ENCODE results near the gene NTN1.

The NTN1 gene

GRCh38 chr17:9127340-9127739, 106.0 kb downstream of the NTN1 start:
- H3K9ac ChIP-seq: no peak overlapping the region
- H3K4me1 ChIP-seq (ENCODE audit: low read depth, poor library complexity, severe bottlenecking): no peaks in the 10 kb centered on the region

GRCh38 chr17:9131371-9131770, 110.1 kb downstream of the NTN1 start:
- H3K36me3 ChIP-seq (ENCODE audit: insufficient read depth): no peaks in the 10 kb centered on the region
- H3K4me2 ChIP-seq: no peak overlapping the region
- no peak overlapping the region for H3K4me3 ChIP-seq (IDR thresholded peaks at IDR 0.05; ENCODE audit: insufficient read depth, low read depth, low read length)
- no peaks in the 10 kb centered on the region for H3K79me2 ChIP-seq (ENCODE audit: insufficient read depth, low read depth)
- H3K9ac ChIP-seq: no peak overlapping the region
- H3K4me1 ChIP-seq (ENCODE audit: low read depth, poor library complexity, severe bottlenecking): no peaks in the 10 kb centered on the region
- H4K20me1 ChIP-seq (ENCODE audit: insufficient read depth): no peaks in the 10 kb centered on the region
- no peak overlapping the region for H2AFZ ChIP-seq (ENCODE audit: low read depth)
- H3K27me3 ChIP-seq (ENCODE audit: insufficient read depth, low read depth): no peaks in the 10 kb centered on the region
- H3K27ac ChIP-seq: no peak overlapping the region
- no peak for TF ChIP-seq CTCF (conservative IDR thresholded peaks at IDR 0.05; ENCODE audit: low read depth, low read length)

More at GRCh38 chr17:9127340-9127739, 106.0 kb downstream of the NTN1 start:
- no peaks in the 10 kb centered on the region for H3K27me3 ChIP-seq (ENCODE audit: insufficient read depth, low read depth)
- H4K20me1 ChIP-seq (ENCODE audit: insufficient read depth): no peaks in the 10 kb centered on the region
- H3K4me3 ChIP-seq (IDR thresholded peaks at IDR 0.05; ENCODE audit: insufficient read depth, low read depth, low read length): no peak overlapping the region
- no peaks in the 10 kb centered on the region for H3K36me3 ChIP-seq (ENCODE audit: insufficient read depth)
- no peak for TF ChIP-seq CTCF (conservative IDR thresholded peaks at IDR 0.05; ENCODE audit: low read depth, low read length)
- no peak overlapping the region for H3K27ac ChIP-seq
- no peaks in the 10 kb centered on the region for H3K79me2 ChIP-seq (ENCODE audit: insufficient read depth, low read depth)
- H2AFZ ChIP-seq (ENCODE audit: low read depth): no peak overlapping the region
- no peak overlapping the region for H3K4me2 ChIP-seq

GRCh38 chr17:9132291-9132690, 111.0 kb downstream of the NTN1 start:
- Histone ChIP-seq H3K4me1 (ENCODE audit: low read depth, poor library complexity, severe bottlenecking) (no peaks in the 10 kb centered on the region), H3K4me2 (no peak overlapping the region), H2AFZ (ENCODE audit: low read depth) (no peak overlapping the region), H3K36me3 (ENCODE audit: insufficient read depth) (no peaks in the 10 kb centered on the region), H3K4me3 (IDR thresholded peaks at IDR 0.05; ENCODE audit: insufficient read depth, low read depth, low read length) (no peak overlapping the region), H3K9ac (no peak overlapping the region), H3K27ac (no peak overlapping the region), H3K79me2 (ENCODE audit: insufficient read depth, low read depth) (no peaks in the 10 kb centered on the region), H3K27me3 (ENCODE audit: insufficient read depth, low read depth) (no peaks in the 10 kb centered on the region), H4K20me1 (ENCODE audit: insufficient read depth) (no peaks in the 10 kb centered on the region)
- no peak for TF ChIP-seq CTCF (conservative IDR thresholded peaks at IDR 0.05; ENCODE audit: low read depth, low read length)

GRCh38 chr17:9132944-9133610, 111.8 kb downstream of the NTN1 start:
- no peaks in the 10 kb centered on the region for H3K36me3 ChIP-seq (ENCODE audit: insufficient read depth)
- no peaks in the 10 kb centered on the region for H4K20me1 ChIP-seq (ENCODE audit: insufficient read depth)
- no peak overlapping the region for H2AFZ ChIP-seq (ENCODE audit: low read depth)
- no peaks in the 10 kb centered on the region for H3K27me3 ChIP-seq (ENCODE audit: insufficient read depth, low read depth)
- no peak overlapping the region for H3K27ac ChIP-seq
- TF ChIP-seq CTCF (conservative IDR thresholded peaks at IDR 0.05; ENCODE audit: low read depth, low read length): no peak
- H3K4me2 ChIP-seq: no peak overlapping the region
- no peaks in the 10 kb centered on the region for H3K4me1 ChIP-seq (ENCODE audit: low read depth, poor library complexity, severe bottlenecking)
- no peak overlapping the region for H3K4me3 ChIP-seq (IDR thresholded peaks at IDR 0.05; ENCODE audit: insufficient read depth, low read depth, low read length)
- H3K79me2 ChIP-seq (ENCODE audit: insufficient read depth, low read depth): no peaks in the 10 kb centered on the region
- no peak overlapping the region for H3K9ac ChIP-seq

Measured in KMS-11 (cell line).